Neuronal stem cell (in vitro differentiated cells): ENCODE data around the gene PAXX.
A peak's percentile ranks its signal among the peaks of the same experiment; 100 is the strongest.

Experiments
- DNase-seq: peaks from one replicate; pipeline ENCODE4 v3.0.0-alpha.2; 2013; ENCODE audit warnings: low spot score
- H2AFZ ChIP-seq: one replicate; pipeline ENCODE4 v1.6.1; 2013; ENCODE audit warnings: mild to moderate bottlenecking, low read length, inconsistent platforms
- H2AK5ac ChIP-seq: 2 replicates; pipeline ENCODE4 v1.6.1; 2013; ENCODE audit warnings: low read depth, mild to moderate bottlenecking, inconsistent platforms, low read length, moderate library complexity, mixed read lengths
- H2BK120ac ChIP-seq: 2 replicates; pipeline ENCODE4 v1.6.1; 2013; ENCODE audit warnings: low read depth, mild to moderate bottlenecking, inconsistent platforms, low read length, moderate library complexity, mixed read lengths
- H2BK12ac ChIP-seq: one replicate; pipeline ENCODE4 v1.6.1; 2013; ENCODE audit warnings: low read length, inconsistent platforms
- H2BK15ac ChIP-seq: 2 replicates; pipeline ENCODE4 v1.6.1; 2013; ENCODE audit warnings: mild to moderate bottlenecking, low read length, inconsistent platforms, mixed read lengths
- H2BK5ac ChIP-seq: one replicate; pipeline ENCODE4 v1.6.1; 2013; ENCODE audit warnings: inconsistent platforms, mild to moderate bottlenecking, low read length, moderate library complexity
- H3K14ac ChIP-seq: one replicate; pipeline ENCODE4 v1.6.1; 2013; ENCODE audit warnings: low read length, inconsistent platforms
- H3K18ac ChIP-seq: 2 replicates; pipeline ENCODE4 v1.6.1; 2013; ENCODE audit warnings: low read length, inconsistent platforms
- H3K23ac ChIP-seq: 2 replicates; pipeline ENCODE4 v1.6.1; 2013; ENCODE audit warnings: low read depth, mild to moderate bottlenecking, mixed read lengths, low read length, inconsistent platforms; ENCODE audit not compliant: poor library complexity
- H3K27ac ChIP-seq: replicated peaks from 3 replicates; pipeline ENCODE4 v1.5.1; 2013; ENCODE audit warnings: low read length, inconsistent platforms
- H3K27me3 ChIP-seq, 3 experiments: 2 replicates each; pipeline ENCODE4 v1.6.1; 2013; ENCODE audit warnings: low read length in 3 of 3, mild to moderate bottlenecking in 2 of 3, inconsistent platforms in 1 of 3, low read depth in 1 of 3, mixed read lengths in 1 of 3, moderate library complexity in 1 of 3; ENCODE audit not compliant: control insufficient read depth in 3 of 3, insufficient read depth in 3 of 3
- H3K36me3 ChIP-seq, 2 donors: replicated peaks in 1 of 2; 2 replicates each; pipeline ENCODE4 v1.6.1; 2013; ENCODE audit warnings: low read length in 2 of 2; ENCODE audit not compliant: control insufficient read depth in 2 of 2, insufficient read depth in 2 of 2
- H3K4ac ChIP-seq: 2 replicates; pipeline ENCODE4 v1.6.1; 2013; ENCODE audit warnings: inconsistent platforms, mild to moderate bottlenecking, low read length, moderate library complexity
- H3K4me1 ChIP-seq, 2 donors: 1 replicate in 1 of 2; 2 replicates in 1 of 2; pipeline ENCODE4 v1.6.1; 2013; ENCODE audit warnings: low read length in 2 of 2, low read depth in 1 of 2; ENCODE audit not compliant: control insufficient read depth in 2 of 2, insufficient read depth in 1 of 2
- H3K4me2 ChIP-seq: one replicate; pipeline ENCODE4 v1.6.1; 2013; ENCODE audit warnings: mild to moderate bottlenecking, low read length, inconsistent platforms; ENCODE audit not compliant: insufficient read depth, poor library complexity, severe bottlenecking
- H3K4me3 ChIP-seq, 2 donors: 2 replicates each; pipeline ENCODE4 v1.5.1; 2013; ENCODE audit warnings: low read length in 2 of 2, mild to moderate bottlenecking in 2 of 2, inconsistent platforms in 1 of 2, moderate library complexity in 1 of 2
- H3K79me1 ChIP-seq: one replicate; pipeline ENCODE4 v1.6.1; 2013; ENCODE audit warnings: low read depth, mild to moderate bottlenecking, inconsistent platforms, low read length, moderate library complexity
- H3K9ac ChIP-seq: one replicate; pipeline ENCODE4 v1.6.1; 2013; ENCODE audit warnings: mild to moderate bottlenecking, low read depth, low read length, inconsistent platforms; ENCODE audit not compliant: poor library complexity
- H3K9me3 ChIP-seq, 2 donors: replicated peaks in 1 of 2; 2 replicates each; pipeline versions ENCODE3 to v1.6.1; 2013; ENCODE audit warnings: low read length in 2 of 2, mild to moderate bottlenecking in 2 of 2, inconsistent platforms in 1 of 2, low read depth in 1 of 2, mixed read lengths in 1 of 2, moderate library complexity in 1 of 2; ENCODE audit not compliant: control insufficient read depth in 2 of 2, insufficient read depth in 1 of 2
- H4K8ac ChIP-seq: one replicate; pipeline ENCODE4 v1.6.1; 2013; ENCODE audit warnings: low read depth, mild to moderate bottlenecking, inconsistent platforms, low read length, moderate library complexity
- H4K91ac ChIP-seq: one replicate; pipeline ENCODE4 v1.6.1; 2013; ENCODE audit warnings: low read length, low read depth, mild to moderate bottlenecking, inconsistent platforms; ENCODE audit not compliant: poor library complexity
- WGBS, 2 donors: extraction: QIAGEN DNeasy Blood & Tissue Kit; methylation state at CpG; one replicate each; pipeline ENCODE4 v1.1.7; 2013; ENCODE audit warnings: missing lambda C conversion rate in 2 of 2, mixed read lengths in 1 of 2; ENCODE audit not compliant: insufficient read length in 2 of 2, insufficient replicate concordance in 1 of 2; ENCODE audit errors: extremely low coverage in 2 of 2; 5-methylcytosine and 5-hydroxymethylcytosine counted together

Gene PAXX

DNA sequence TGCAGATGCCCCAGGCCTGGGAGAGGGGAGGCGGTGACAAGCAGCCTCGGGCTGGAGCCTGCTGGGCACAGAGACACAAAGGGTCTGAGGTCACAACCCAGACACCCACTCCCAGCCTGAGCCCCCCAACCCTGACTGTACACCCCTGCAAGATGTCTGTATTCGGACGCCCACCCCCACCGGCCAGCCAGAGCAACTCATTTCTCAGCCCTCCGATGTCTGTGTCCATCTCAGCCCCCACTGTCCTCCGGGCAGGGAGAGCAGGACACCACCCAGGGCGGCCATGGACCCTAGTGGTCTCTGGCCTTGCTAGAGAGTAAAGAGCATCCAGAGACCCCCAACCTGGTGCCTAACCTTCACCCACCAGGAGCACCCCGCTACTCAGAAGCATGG lies 36.3 kb upstream of the PAXX start:
- Histone ChIP-seq H3K9ac (peak overlapping the region; percentile 21), H3K4ac (peak overlapping the region; percentile 76), H3K23ac (no peak overlapping the region), H2BK12ac (no peak overlapping the region), H3K14ac (peak overlapping the region; percentile 56), H3K27me3 (peaks cover 0 to 21% (median 0%) of the 10 kb centered on the region in 3 experiments), H2BK120ac (no peak overlapping the region), H2AK5ac (peak overlapping the region; percentile 94), H3K79me1 (peaks cover 3% of the 10 kb centered on the region), H3K4me3 (no peak overlapping the region), H2AFZ (no peak overlapping the region), H3K36me3 (no peaks in the 10 kb centered on the region), H2BK5ac (peak overlapping the region; percentile 39), H3K4me1 (peaks cover 4 to 6% of the 10 kb centered on the region in 2 donors), H4K8ac (no peak overlapping the region), H3K4me2 (no peak overlapping the region), H3K27ac (no peak overlapping the region), H4K91ac (no peak overlapping the region), H2BK15ac (peak overlapping the region; percentile 0), H3K18ac (peak overlapping the region; percentile 57), H3K9me3 (no peaks in the 10 kb centered on the region)
- no CpG with 5 or more reads among the region's 9 CpGs for WGBS, 2 donors
- DNase-seq = no peak

DNA sequence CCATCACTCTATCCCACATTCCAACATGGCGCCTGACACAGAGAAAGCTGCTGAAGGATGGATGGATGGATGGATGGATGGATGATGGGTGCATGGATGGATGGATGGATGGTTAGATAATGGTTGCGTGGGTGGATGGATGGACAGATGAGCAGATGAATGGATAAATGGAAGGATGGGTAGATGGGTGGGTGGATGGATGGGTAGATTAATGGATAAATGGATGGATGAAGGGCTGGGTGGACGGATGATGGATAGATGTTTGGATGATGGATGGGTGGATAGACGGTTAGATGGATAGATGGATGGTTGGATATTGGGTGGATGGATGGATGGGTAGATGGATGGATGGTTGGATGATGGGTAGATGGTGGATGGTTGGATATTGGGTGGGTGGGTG lies 35.6 kb upstream of the PAXX start:
- Histone ChIP-seq H4K8ac (no peak overlapping the region), H3K9me3 (no peaks in the 10 kb centered on the region), H2BK15ac (no peak overlapping the region), H2AFZ (no peak overlapping the region), H3K27ac (no peak overlapping the region), H3K79me1 (peaks cover 3% of the 10 kb centered on the region), H3K14ac (no peak overlapping the region), H3K9ac (no peak overlapping the region), H2AK5ac (no peak overlapping the region), H2BK120ac (no peak overlapping the region), H3K18ac (no peak overlapping the region), H3K4me1 (peaks cover 3 to 6% of the 10 kb centered on the region in 2 donors), H4K91ac (peak overlapping the region; percentile 1), H3K27me3 (peaks cover 0 to 24% (median 0%) of the 10 kb centered on the region in 3 experiments), H3K23ac (no peak overlapping the region), H3K4ac (no peak overlapping the region), H2BK12ac (no peak overlapping the region), H3K4me2 (no peak overlapping the region), H3K4me3 (no peak overlapping the region), H3K36me3 (no peaks in the 10 kb centered on the region), H2BK5ac (no peak overlapping the region)
- WGBS, 2 donors = 100% methylated on average over 1 to 2 of the region's 4 CpGs
- no peak for DNase-seq

DNA sequence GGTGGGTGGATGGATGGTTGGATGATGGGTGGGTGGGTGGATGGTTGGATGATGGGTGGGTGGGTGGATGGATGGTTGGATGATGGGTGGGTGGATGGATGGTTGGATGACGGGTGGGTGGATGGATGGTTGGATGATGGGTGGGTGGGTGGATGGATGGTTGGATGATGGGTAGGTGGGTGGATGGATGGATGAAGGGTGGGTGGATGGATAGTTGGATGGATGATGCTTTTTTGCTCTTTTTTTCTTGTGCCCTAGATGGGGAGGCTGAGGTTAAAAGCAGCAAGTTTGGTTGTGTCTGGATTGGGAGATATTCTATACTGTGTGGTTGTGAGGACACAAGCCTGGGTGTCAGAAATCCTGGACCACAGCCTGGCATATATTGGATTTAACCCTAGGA lies 34.8 kb upstream of the PAXX start:
- H3K4ac ChIP-seq = no peak overlapping the region
- no peak overlapping the region for H3K4me3 ChIP-seq
- DNase-seq = no peak
- H3K18ac ChIP-seq = no peak overlapping the region
- no peak overlapping the region for H3K27ac ChIP-seq
- no peak overlapping the region for H2BK15ac ChIP-seq
- H3K9ac ChIP-seq = no peak overlapping the region
- H3K27me3 ChIP-seq = peaks cover 0 to 24% (median 0%) of the 10 kb centered on the region in 3 experiments
- no peaks in the 10 kb centered on the region for H3K36me3 ChIP-seq
- H4K8ac ChIP-seq = no peak overlapping the region
- no peak overlapping the region for H2AK5ac ChIP-seq
- H4K91ac ChIP-seq = no peak overlapping the region
- H3K23ac ChIP-seq = no peak overlapping the region
- H3K14ac ChIP-seq = no peak overlapping the region
- H3K79me1 ChIP-seq = peaks cover 3% of the 10 kb centered on the region
- peaks cover under 1 to 3% of the 10 kb centered on the region in 2 donors for H3K4me1 ChIP-seq
- H2BK120ac ChIP-seq = no peak overlapping the region
- no peak overlapping the region for H2BK12ac ChIP-seq
- H2BK5ac ChIP-seq = no peak overlapping the region
- H3K4me2 ChIP-seq = no peak overlapping the region
- no peak overlapping the region for H2AFZ ChIP-seq
- WGBS, 2 donors = 100% methylated on average over 1 of the region's 1 CpG; no CpG with 5 or more reads in 1 of the 2 donors
- H3K9me3 ChIP-seq = no peaks in the 10 kb centered on the region

DNA sequence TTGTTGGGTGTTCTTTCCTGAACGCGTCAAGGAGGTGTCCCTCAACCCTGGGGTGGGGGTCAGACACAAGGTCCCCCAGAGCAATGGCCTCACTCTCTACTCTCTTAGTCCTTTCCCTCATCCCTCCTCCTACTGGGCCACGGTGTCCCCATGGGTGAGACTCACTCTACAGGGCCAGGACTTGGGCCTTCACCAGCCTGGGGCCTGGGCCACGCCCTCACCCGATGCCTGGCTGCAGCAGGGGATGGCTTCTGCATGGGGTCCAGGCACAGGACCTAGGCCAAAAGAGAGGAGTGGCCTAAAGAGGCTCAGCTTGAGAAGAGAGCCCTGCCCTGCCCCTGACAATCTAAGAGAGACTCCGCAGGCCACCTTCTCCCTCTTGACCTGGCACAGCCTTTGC lies 34.3 kb upstream of the PAXX start:
- Histone ChIP-seq H2BK12ac (no peak overlapping the region), H3K23ac (no peak overlapping the region), H3K4me3 (no peak overlapping the region), H4K91ac (no peak overlapping the region), H2AK5ac (peak overlapping the region; percentile 15), H3K9me3 (peaks cover 0 to 1% of the 10 kb centered on the region in 2 donors), H3K4me1 (peaks cover 0 to 4% of the 10 kb centered on the region in 2 donors), H3K9ac (no peak overlapping the region), H2BK5ac (no peak overlapping the region), H3K18ac (peak overlapping the region; percentile 71), H2AFZ (no peak overlapping the region), H3K27me3 (peaks cover 0 to 28% (median 0%) of the 10 kb centered on the region in 3 experiments), H3K27ac (no peak overlapping the region), H3K14ac (peak overlapping the region; percentile 47), H3K4ac (no peak overlapping the region), H4K8ac (no peak overlapping the region), H3K4me2 (no peak overlapping the region), H3K79me1 (peaks cover 3% of the 10 kb centered on the region), H2BK120ac (no peak overlapping the region), H3K36me3 (no peaks in the 10 kb centered on the region), H2BK15ac (no peak overlapping the region)
- no peak for DNase-seq
- WGBS, 2 donors = no CpG with 5 or more reads among the region's 6 CpGs
